Measurements from ENCODE around the gene SLC22A17. TPM values are rescaled to one million over a fixed set of nuclear protein-coding genes. Genes with fewer than 3 reads are reported as not detected.

SLC22A17 gene
- polyA plus RNA-seq, 1 donor from 2014 or later: 182 TPM

DNA sequence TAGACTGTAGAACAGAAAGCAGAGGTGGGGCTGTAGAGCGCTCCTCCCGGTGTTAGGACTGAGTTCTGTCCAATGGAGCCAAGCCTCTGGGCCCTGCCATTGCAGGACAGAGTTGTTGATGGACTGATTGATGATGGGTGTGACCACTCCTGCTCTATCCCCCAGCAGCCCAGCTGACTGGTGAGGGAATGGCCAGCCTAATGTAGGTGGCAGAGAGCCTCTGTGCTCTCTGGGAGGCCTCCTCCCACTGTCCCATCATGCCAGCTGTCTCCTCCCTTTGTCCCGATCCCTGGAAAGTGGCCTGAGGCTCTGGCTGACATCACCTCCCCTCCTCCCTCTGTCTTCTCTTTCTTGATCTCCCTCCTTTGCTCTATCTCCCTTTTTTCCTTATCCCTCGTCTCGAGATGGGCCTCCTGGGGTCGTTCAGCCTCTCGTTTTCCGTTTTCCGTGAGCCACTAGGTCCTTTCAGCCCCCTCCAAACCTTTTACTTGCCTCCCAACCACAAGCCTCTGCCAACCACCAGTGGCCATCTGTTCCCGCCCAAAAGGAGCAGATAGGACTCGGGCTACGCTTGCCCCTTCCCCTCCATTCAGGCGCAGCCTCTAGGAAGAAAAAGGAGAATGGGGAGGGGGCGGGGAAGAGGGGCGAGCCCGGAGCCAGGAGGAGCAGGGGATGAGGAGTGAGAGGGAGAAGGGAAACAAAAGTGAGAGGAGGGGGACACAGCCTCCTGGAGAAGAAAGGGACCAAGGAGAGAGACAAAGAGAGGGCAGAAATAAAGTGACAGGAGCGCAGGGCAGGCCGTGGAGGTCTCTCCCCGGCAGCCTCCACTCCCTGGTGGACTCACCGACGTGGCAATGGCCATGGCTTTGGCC, 11.7 kb upstream of the SLC22A17 start:
- Histone ChIP-seq H3K4me3 (ENCODE audit: low read length) (no peak overlapping the region), H4K20me1 (ENCODE audit: insufficient read depth) (no peaks in the 10 kb centered on the region), H3K4me2 (ENCODE audit: low read length) (no peak overlapping the region), H3K27ac (ENCODE audit: low read length) (peak overlapping the region; percentile 13), H3K27me3 (ENCODE audit: insufficient read depth, low read depth, low read length) (peaks cover 12% of the 10 kb centered on the region), H3K9ac (ENCODE audit: low read length) (peak overlapping the region; percentile 39), H3K9me3 (ENCODE audit: low read length) (no peaks in the 10 kb centered on the region), H3K9me2 (ENCODE audit: insufficient read depth, low read length) (no peaks in the 10 kb centered on the region), H3K79me2 (replicated peaks; ENCODE audit: insufficient read depth, low read length) (peaks cover 25% of the 10 kb centered on the region), H3F3A (ENCODE audit: insufficient read depth, low read length, poor library complexity, severe bottlenecking) (no peaks in the 10 kb centered on the region), H2AFZ (ENCODE audit: low read depth, low read length) (peak overlapping the region; percentile 35), H3K36me3 (ENCODE audit: insufficient read depth, low read length) (no peaks in the 10 kb centered on the region)
- TF ChIP-seq MXI1 (conservative IDR thresholded peaks at IDR 0.05; ENCODE audit: poor library complexity, severe bottlenecking) (no peak), POLR2AphosphoS5 (IDR thresholded peaks at IDR 0.05) (no peak), RAD21 (conservative IDR thresholded peaks at IDR 0.05) (no peak), SMC3 (conservative IDR thresholded peaks at IDR 0.05; ENCODE audit: poor library complexity) (no peak), TAF1 (IDR thresholded peaks at IDR 0.05; ENCODE audit: low read depth) (no peak), EZH2 (IDR thresholded peaks at IDR 0.05; ENCODE audit: borderline replicate concordance, insufficient read depth, low read length, poor library complexity, severe bottlenecking) (no peak), EP300 (conservative IDR thresholded peaks at IDR 0.05; ENCODE audit: poor library complexity, severe bottlenecking) (no peak)
- TF ChIP-seq, protein P1, sequence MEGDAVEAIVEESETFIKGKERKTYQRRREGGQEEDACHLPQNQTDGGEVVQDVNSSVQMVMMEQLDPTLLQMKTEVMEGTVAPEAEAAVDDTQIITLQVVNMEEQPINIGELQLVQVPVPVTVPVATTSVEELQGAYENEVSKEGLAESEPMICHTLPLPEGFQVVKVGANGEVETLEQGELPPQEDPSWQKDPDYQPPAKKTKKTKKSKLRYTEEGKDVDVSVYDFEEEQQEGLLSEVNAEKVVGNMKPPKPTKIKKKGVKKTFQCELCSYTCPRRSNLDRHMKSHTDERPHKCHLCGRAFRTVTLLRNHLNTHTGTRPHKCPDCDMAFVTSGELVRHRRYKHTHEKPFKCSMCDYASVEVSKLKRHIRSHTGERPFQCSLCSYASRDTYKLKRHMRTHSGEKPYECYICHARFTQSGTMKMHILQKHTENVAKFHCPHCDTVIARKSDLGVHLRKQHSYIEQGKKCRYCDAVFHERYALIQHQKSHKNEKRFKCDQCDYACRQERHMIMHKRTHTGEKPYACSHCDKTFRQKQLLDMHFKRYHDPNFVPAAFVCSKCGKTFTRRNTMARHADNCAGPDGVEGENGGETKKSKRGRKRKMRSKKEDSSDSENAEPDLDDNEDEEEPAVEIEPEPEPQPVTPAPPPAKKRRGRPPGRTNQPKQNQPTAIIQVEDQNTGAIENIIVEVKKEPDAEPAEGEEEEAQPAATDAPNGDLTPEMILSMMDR (IDR thresholded peaks at IDR 0.05; ENCODE audit: poor library complexity, severe bottlenecking): no peak
- TF ChIP-seq, protein P2, sequence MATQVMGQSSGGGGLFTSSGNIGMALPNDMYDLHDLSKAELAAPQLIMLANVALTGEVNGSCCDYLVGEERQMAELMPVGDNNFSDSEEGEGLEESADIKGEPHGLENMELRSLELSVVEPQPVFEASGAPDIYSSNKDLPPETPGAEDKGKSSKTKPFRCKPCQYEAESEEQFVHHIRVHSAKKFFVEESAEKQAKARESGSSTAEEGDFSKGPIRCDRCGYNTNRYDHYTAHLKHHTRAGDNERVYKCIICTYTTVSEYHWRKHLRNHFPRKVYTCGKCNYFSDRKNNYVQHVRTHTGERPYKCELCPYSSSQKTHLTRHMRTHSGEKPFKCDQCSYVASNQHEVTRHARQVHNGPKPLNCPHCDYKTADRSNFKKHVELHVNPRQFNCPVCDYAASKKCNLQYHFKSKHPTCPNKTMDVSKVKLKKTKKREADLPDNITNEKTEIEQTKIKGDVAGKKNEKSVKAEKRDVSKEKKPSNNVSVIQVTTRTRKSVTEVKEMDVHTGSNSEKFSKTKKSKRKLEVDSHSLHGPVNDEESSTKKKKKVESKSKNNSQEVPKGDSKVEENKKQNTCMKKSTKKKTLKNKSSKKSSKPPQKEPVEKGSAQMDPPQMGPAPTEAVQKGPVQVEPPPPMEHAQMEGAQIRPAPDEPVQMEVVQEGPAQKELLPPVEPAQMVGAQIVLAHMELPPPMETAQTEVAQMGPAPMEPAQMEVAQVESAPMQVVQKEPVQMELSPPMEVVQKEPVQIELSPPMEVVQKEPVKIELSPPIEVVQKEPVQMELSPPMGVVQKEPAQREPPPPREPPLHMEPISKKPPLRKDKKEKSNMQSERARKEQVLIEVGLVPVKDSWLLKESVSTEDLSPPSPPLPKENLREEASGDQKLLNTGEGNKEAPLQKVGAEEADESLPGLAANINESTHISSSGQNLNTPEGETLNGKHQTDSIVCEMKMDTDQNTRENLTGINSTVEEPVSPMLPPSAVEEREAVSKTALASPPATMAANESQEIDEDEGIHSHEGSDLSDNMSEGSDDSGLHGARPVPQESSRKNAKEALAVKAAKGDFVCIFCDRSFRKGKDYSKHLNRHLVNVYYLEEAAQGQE (IDR thresholded peaks at IDR 0.05; ENCODE audit: borderline replicate concordance): no peak

DNA sequence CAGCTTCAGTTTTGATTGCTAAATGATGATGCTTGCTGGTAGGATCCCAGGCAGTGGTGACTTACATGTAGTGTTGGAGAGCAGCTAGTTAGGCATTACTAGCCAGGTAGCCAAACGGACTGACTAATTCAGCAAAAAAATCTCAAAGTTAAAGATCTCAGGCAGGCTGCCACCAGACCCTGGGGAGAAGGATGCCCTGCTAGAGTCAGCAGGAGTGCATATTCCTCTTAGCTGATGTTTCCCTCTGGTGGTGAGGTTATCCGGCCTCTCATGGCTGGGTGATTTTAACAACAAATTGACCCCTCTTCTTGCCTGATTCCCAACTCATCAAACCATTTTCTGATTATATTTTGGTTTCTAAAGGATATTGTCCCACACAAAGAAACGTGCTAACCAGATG, 9.5 kb upstream of the SLC22A17 start:
- Histone ChIP-seq H3K9ac (ENCODE audit: low read length) (no peak overlapping the region), H3F3A (ENCODE audit: insufficient read depth, low read length, poor library complexity, severe bottlenecking) (no peaks in the 10 kb centered on the region), H3K9me3 (ENCODE audit: low read length) (no peaks in the 10 kb centered on the region), H2AFZ (ENCODE audit: low read depth, low read length) (no peak overlapping the region), H3K4me3 (ENCODE audit: low read length) (no peak overlapping the region), H3K27me3 (ENCODE audit: insufficient read depth, low read depth, low read length) (peaks cover 12% of the 10 kb centered on the region), H3K79me2 (replicated peaks; ENCODE audit: insufficient read depth, low read length) (peaks cover 25% of the 10 kb centered on the region), H4K20me1 (ENCODE audit: insufficient read depth) (no peaks in the 10 kb centered on the region), H3K36me3 (ENCODE audit: insufficient read depth, low read length) (no peaks in the 10 kb centered on the region), H3K9me2 (ENCODE audit: insufficient read depth, low read length) (no peaks in the 10 kb centered on the region), H3K4me2 (ENCODE audit: low read length) (no peak overlapping the region), H3K27ac (ENCODE audit: low read length) (no peak overlapping the region)
- TF ChIP-seq SMC3 (conservative IDR thresholded peaks at IDR 0.05; ENCODE audit: poor library complexity) (peak; percentile 38), RAD21 (conservative IDR thresholded peaks at IDR 0.05) (no peak)
- TF ChIP-seq, protein P1 (IDR thresholded peaks at IDR 0.05; ENCODE audit: poor library complexity, severe bottlenecking): peak; percentile 52
